HepG2 (cell line): ENCODE results near the gene GCNT2. TPM values are rescaled to one million over a fixed set of nuclear protein-coding genes. Genes with fewer than 3 reads are reported as not detected.
A peak's percentile ranks its signal among the peaks of the same experiment; 100 is the strongest.

ENCODE experiments used
- CCDC6 ChIP-seq: sonication (generic); formaldehyde crosslinking; IDR thresholded peaks from 2 replicates; pipeline ENCODE4 v1.8.1; 2022; ENCODE audit warnings: mild to moderate bottlenecking, missing genetic modification reagents, moderate library complexity
- EHMT2 ChIP-seq: fragments of 200-600 bp; sonication (generic); IDR thresholded peaks from 2 replicates; pipeline ENCODE4 v1.7.0; 2017; ENCODE audit warnings: antibody characterized with exemption, low read depth, low read length, borderline replicate concordance
- HNRNPH1 ChIP-seq: fragments of 200-400 bp; formaldehyde crosslinking; optimal IDR thresholded peaks from 2 replicates; pipeline ENCODE3; 2017; ENCODE audit warnings: mild to moderate bottlenecking, low read depth, low read length
- IKZF1 ChIP-seq: fragments of 450-650 bp; IDR thresholded peaks from 2 replicates; pipeline ENCODE4 v1.7.1; 2016
- NCOA1 ChIP-seq: sonication (generic); formaldehyde crosslinking; IDR thresholded peaks from 2 replicates; pipeline ENCODE4 v1.9.0; 2021; ENCODE audit warnings: missing genetic modification reagents
- PAXIP1 ChIP-seq: sonication (generic); formaldehyde crosslinking; conservative IDR thresholded peaks from 2 replicates; pipeline ENCODE4 v1.4.0; 2020; ENCODE audit warnings: mild to moderate bottlenecking, missing genetic modification reagents, moderate library complexity
- RARG ChIP-seq: sonication (generic); formaldehyde crosslinking; IDR thresholded peaks from 2 replicates; pipeline ENCODE4 v1.4.0; 2020; ENCODE audit warnings: low read depth, mild to moderate bottlenecking, missing genetic modification reagents
- SKIL ChIP-seq: sonication (generic); formaldehyde crosslinking; IDR thresholded peaks from 2 replicates; pipeline ENCODE4 v1.8.0; 2022; ENCODE audit warnings: missing genetic modification reagents, mild to moderate bottlenecking, moderate library complexity, borderline replicate concordance
- TGIF2 ChIP-seq: IDR thresholded peaks from 2 replicates; pipeline ENCODE4 v1.6.1; 2016; ENCODE audit warnings: control low read depth, missing compliant biosample characterization
- THAP7 ChIP-seq: sonication (generic); formaldehyde crosslinking; IDR thresholded peaks from 2 replicates; pipeline ENCODE4 v1.8.1; 2023; ENCODE audit warnings: mild to moderate bottlenecking, missing genetic modification reagents
- ZBTB1 ChIP-seq: sonication (generic); formaldehyde crosslinking; IDR thresholded peaks from 2 replicates; pipeline ENCODE4 v1.4.0; 2020; ENCODE audit warnings: missing genetic modification reagents, borderline replicate concordance
- ZBTB38 ChIP-seq: sonication (generic); formaldehyde crosslinking; IDR thresholded peaks from 2 replicates; pipeline ENCODE4 v1.5.1; 2020; ENCODE audit warnings: mild to moderate bottlenecking, missing genetic modification reagents
- ZNF18 ChIP-seq: sonication (generic); formaldehyde crosslinking; IDR thresholded peaks from 2 replicates; pipeline ENCODE4 v1.8.0; 2022; ENCODE audit warnings: mild to moderate bottlenecking, missing genetic modification reagents; ENCODE audit not compliant: insufficient replicate concordance
- ZNF205 ChIP-seq: IDR thresholded peaks from 2 replicates; pipeline ENCODE4 v1.6.1; 2018; ENCODE audit warnings: missing biosample characterization, missing genetic modification reagents
- polyA plus RNA-seq, 8 experiments: library from polyadenylated mRNA; depleted of rRNA in 3 of 8; stranded (reverse) in 7 of 8; unstranded in 1 of 8; fragments of >200 nt; fragmentation: Illumina TruSeq in 4 of 8; extraction: Trizol in 4 of 8; gene quantifications; 2 replicates each; pipeline versions ENCODE4 v1.2.1 to v1.2.3, GENCODE V29; 2011 to 2016; ENCODE audit warnings: low read depth in 4 of 8, missing spikeins in 1 of 8, mixed read lengths in 1 of 8; ENCODE audit not compliant: insufficient read depth in 1 of 8
- total RNA-seq, 5 experiments: library from RNA; depleted of rRNA; stranded (reverse); fragments of >200 nt; fragmentation: Illumina TruSeq; extraction: Trizol; gene quantifications; 2 replicates each; pipeline ENCODE4 v1.2.3, GENCODE V29; 2016; ENCODE audit warnings: low read depth in 1 of 5
- TF ChIP-seq, protein P1 (sequence below): sonication (generic); formaldehyde crosslinking; IDR thresholded peaks from 2 replicates; pipeline ENCODE4 v1.4.0; 2020; ENCODE audit warnings: missing genetic modification reagents
- TF ChIP-seq, protein P2 (sequence below): sonication (generic); formaldehyde crosslinking; IDR thresholded peaks from 2 replicates; pipeline ENCODE4 v1.4.0; 2020; ENCODE audit warnings: missing genetic modification reagents, borderline replicate concordance
- TF ChIP-seq, protein P3 (sequence below): sonication (generic); formaldehyde crosslinking; conservative IDR thresholded peaks from 2 replicates; pipeline ENCODE4 v1.8.1; 2023; ENCODE audit warnings: missing genetic modification reagents

GCNT2 gene
- total and polyA plus RNA-seq, 2 of the 13 experiments (the other 11 are each of a cell fraction or from before 2014, with no cell fraction given), result 11.8 to 31.9 TPM

DNA sequence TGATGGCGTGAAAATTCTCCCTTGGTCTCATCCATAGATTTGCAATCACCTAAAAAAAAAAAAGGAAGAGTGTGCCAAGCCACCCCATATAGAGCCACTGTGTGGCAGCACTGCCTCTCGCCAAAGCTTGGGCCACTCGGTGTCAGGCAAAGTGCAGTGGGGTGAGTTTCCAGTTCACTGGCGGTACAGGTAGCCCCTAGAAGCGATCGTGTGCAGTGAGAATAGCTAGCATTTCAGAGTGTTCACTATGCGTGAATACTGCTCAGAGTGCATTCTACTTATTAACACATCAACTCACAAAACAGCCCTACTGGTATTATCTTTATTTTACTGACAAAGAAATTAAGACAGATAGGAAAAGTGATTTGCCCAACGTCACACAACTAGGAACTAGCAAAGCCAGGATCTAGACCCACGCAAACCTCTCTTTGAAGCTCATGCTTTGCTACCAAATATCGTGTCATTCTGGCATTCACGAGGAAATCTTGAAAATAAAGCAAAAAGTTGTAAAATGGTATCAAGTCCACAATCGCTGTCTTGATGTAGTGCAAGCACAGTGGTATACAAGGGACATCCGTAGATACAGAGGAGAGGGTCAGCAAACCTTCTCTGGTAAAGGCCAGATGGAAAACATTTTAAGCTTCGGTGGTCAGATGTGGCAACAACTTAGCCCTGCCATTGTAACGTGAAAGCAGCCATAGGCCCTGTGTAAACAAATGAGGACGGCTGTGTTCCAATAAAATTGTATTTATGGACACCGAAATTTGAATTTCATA, 10.4 kb upstream of the GCNT2 start (continued):
- TF ChIP-seq, protein P1, sequence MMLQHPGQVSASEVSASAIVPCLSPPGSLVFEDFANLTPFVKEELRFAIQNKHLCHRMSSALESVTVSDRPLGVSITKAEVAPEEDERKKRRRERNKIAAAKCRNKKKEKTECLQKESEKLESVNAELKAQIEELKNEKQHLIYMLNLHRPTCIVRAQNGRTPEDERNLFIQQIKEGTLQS, result no peak
- no peak for TF ChIP-seq HNRNPH1
- TF ChIP-seq EHMT2, result no peak
- TF ChIP-seq, protein P2, sequence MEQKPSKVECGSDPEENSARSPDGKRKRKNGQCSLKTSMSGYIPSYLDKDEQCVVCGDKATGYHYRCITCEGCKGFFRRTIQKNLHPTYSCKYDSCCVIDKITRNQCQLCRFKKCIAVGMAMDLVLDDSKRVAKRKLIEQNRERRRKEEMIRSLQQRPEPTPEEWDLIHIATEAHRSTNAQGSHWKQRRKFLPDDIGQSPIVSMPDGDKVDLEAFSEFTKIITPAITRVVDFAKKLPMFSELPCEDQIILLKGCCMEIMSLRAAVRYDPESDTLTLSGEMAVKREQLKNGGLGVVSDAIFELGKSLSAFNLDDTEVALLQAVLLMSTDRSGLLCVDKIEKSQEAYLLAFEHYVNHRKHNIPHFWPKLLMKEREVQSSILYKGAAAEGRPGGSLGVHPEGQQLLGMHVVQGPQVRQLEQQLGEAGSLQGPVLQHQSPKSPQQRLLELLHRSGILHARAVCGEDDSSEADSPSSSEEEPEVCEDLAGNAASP (CRISPR knock-in tag), result 0 out of 2 replicates have a peak, but pooled peaks have one; percentile 22
- TF ChIP-seq ZNF205 (CRISPR knock-in tag), result no peak
- no peak for TF ChIP-seq IKZF1
- no peak for TF ChIP-seq ZBTB1
- TF ChIP-seq ZBTB38 (CRISPR knock-in tag), result peak; percentile 69; the same call in 1 of the 2 replicates
- TF ChIP-seq PAXIP1 (CRISPR knock-in tag), result 0 out of 2 replicates have a peak, but pooled peaks have one; percentile 14
- TF ChIP-seq THAP7 (CRISPR knock-in tag), result no peak
- TF ChIP-seq CCDC6 (CRISPR knock-in tag), result no peak
- no peak for TF ChIP-seq SKIL (CRISPR knock-in tag)
- peak; percentile 75; the same call in 1 of the 2 replicates for TF ChIP-seq TGIF2 (CRISPR knock-in tag)
- TF ChIP-seq ZNF18 (CRISPR knock-in tag), result no peak
- no peak for TF ChIP-seq RARG (CRISPR knock-in tag)
- TF ChIP-seq NCOA1 (CRISPR knock-in tag), result no peak
- TF ChIP-seq, protein P3, sequence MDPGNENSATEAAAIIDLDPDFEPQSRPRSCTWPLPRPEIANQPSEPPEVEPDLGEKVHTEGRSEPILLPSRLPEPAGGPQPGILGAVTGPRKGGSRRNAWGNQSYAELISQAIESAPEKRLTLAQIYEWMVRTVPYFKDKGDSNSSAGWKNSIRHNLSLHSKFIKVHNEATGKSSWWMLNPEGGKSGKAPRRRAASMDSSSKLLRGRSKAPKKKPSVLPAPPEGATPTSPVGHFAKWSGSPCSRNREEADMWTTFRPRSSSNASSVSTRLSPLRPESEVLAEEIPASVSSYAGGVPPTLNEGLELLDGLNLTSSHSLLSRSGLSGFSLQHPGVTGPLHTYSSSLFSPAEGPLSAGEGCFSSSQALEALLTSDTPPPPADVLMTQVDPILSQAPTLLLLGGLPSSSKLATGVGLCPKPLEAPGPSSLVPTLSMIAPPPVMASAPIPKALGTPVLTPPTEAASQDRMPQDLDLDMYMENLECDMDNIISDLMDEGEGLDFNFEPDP, result no peak
